Measurements from ENCODE around the gene PWWP2A. TPM values are rescaled to one million over a fixed set of nuclear protein-coding genes. Genes with fewer than 3 reads are reported as not detected.
"Not testable (repeated sequence)": the region's sequence is repeated elsewhere in the genome, so short reads cannot be mapped to it uniquely, and the experiment has no call there.

PWWP2A gene
- polyA plus RNA-seq (2013, experiment 1 of 4): 25.7 TPM
- 32.6 TPM for polyA plus RNA-seq (2013, experiment 2 of 4)
- polyA plus RNA-seq (2013, experiment 3 of 4): 23.5 TPM
- polyA plus RNA-seq (2013, experiment 4 of 4): 30.3 TPM

- 0% methylated on average over 55 of the region's 55 CpGs for WGBS, 2 experiments
- H3K27me3 ChIP-seq (ENCODE audit: control insufficient read depth, insufficient read depth, low read length, poor library complexity, severe bottlenecking): no peaks in the 10 kb centered on the region
- H3K9me3 ChIP-seq (ENCODE audit: control insufficient read depth, low read length): no peaks in the 10 kb centered on the region
- H3K27ac ChIP-seq (ENCODE audit: insufficient read depth, low read depth, low read length, poor library complexity, severe bottlenecking): peak within 1 kb of the TSS; percentile 11
- H3K4me1 ChIP-seq (ENCODE audit: control insufficient read depth, insufficient read depth, low read length): peaks cover 4% of the 10 kb centered on the region
- H3K4me3 ChIP-seq (ENCODE audit: insufficient read depth, low read depth, low read length): peak within 1 kb of the TSS; percentile 88
- peaks cover 2% of the 10 kb centered on the region for H3K36me3 ChIP-seq (ENCODE audit: control insufficient read depth, insufficient read depth, low read length)
These were observed at the start of gene PWWP2A for GRCh38 chr5:160119142-160119904. TSS of gene PWWP2A (minus strand) at chr5:160119450. CDS start at chr5:160119388, 62 bp downstream.

GRCh38 chr5:160167624-160168165, 48.4 kb upstream of the PWWP2A start:
- Histone ChIP-seq H3K27ac (ENCODE audit: insufficient read depth, low read depth, low read length, poor library complexity, severe bottlenecking) (no peak overlapping the region), H3K4me1 (ENCODE audit: control insufficient read depth, insufficient read depth, low read length) (peaks cover 21% of the 10 kb centered on the region), H3K36me3 (ENCODE audit: control insufficient read depth, insufficient read depth, low read length) (no peaks in the 10 kb centered on the region), H3K27me3 (ENCODE audit: control insufficient read depth, insufficient read depth, low read length, poor library complexity, severe bottlenecking) (no peaks in the 10 kb centered on the region), H3K4me3 (ENCODE audit: insufficient read depth, low read depth, low read length) (no peak overlapping the region), H3K9me3 (ENCODE audit: control insufficient read depth, low read length) (no peaks in the 10 kb centered on the region)
- WGBS, 2 experiments: 92 to 93% methylated on average over 3 of the region's 3 CpGs

GRCh38 chr5:160166973-160167623, 47.8 kb upstream of the PWWP2A start:
- no peak overlapping the region for H3K4me3 ChIP-seq (ENCODE audit: insufficient read depth, low read depth, low read length)
- WGBS, 2 experiments: 77 to 82% methylated on average over 10 of the region's 10 CpGs
- no peaks in the 10 kb centered on the region for H3K36me3 ChIP-seq (ENCODE audit: control insufficient read depth, insufficient read depth, low read length)
- no peaks in the 10 kb centered on the region for H3K27me3 ChIP-seq (ENCODE audit: control insufficient read depth, insufficient read depth, low read length, poor library complexity, severe bottlenecking)
- no peaks in the 10 kb centered on the region for H3K9me3 ChIP-seq (ENCODE audit: control insufficient read depth, low read length)
- H3K4me1 ChIP-seq (ENCODE audit: control insufficient read depth, insufficient read depth, low read length): peaks cover 21% of the 10 kb centered on the region
- H3K27ac ChIP-seq (ENCODE audit: insufficient read depth, low read depth, low read length, poor library complexity, severe bottlenecking): no peak overlapping the region

- H3K4me3 ChIP-seq (ENCODE audit: insufficient read depth, low read depth, low read length): no peak overlapping the region
- H3K4me1 ChIP-seq (ENCODE audit: control insufficient read depth, insufficient read depth, low read length): peaks cover 21% of the 10 kb centered on the region
- H3K27ac ChIP-seq (ENCODE audit: insufficient read depth, low read depth, low read length, poor library complexity, severe bottlenecking): peak overlapping the region; percentile 44
- 40 to 41% methylated on average over 5 of the region's 5 CpGs for WGBS, 2 experiments
- H3K9me3 ChIP-seq (ENCODE audit: control insufficient read depth, low read length): no peaks in the 10 kb centered on the region
- H3K36me3 ChIP-seq (ENCODE audit: control insufficient read depth, insufficient read depth, low read length): no peaks in the 10 kb centered on the region
- H3K27me3 ChIP-seq (ENCODE audit: control insufficient read depth, insufficient read depth, low read length, poor library complexity, severe bottlenecking): no peaks in the 10 kb centered on the region
These were observed 47.1 kb upstream of the PWWP2A start for GRCh38 chr5:160166069-160166972.

GRCh38 chr5:160165137-160166068, 46.2 kb upstream of the PWWP2A start:
- Histone ChIP-seq H3K4me1 (ENCODE audit: control insufficient read depth, insufficient read depth, low read length) (peaks cover 25% of the 10 kb centered on the region), H3K36me3 (ENCODE audit: control insufficient read depth, insufficient read depth, low read length) (no peaks in the 10 kb centered on the region), H3K4me3 (ENCODE audit: insufficient read depth, low read depth, low read length) (no peak overlapping the region), H3K9me3 (ENCODE audit: control insufficient read depth, low read length) (no peaks in the 10 kb centered on the region), H3K27me3 (ENCODE audit: control insufficient read depth, insufficient read depth, low read length, poor library complexity, severe bottlenecking) (no peaks in the 10 kb centered on the region), H3K27ac (ENCODE audit: insufficient read depth, low read depth, low read length, poor library complexity, severe bottlenecking) (peak overlapping the region; percentile 79)
- 58% methylated on average over 15 of the region's 15 CpGs for WGBS, 2 experiments

GRCh38 chr5:160162910-160163309, 43.7 kb upstream of the PWWP2A start:
- Histone ChIP-seq H3K27me3 (ENCODE audit: control insufficient read depth, insufficient read depth, low read length, poor library complexity, severe bottlenecking) (no peaks in the 10 kb centered on the region), H3K4me1 (ENCODE audit: control insufficient read depth, insufficient read depth, low read length) (peaks cover 27% of the 10 kb centered on the region), H3K4me3 (ENCODE audit: insufficient read depth, low read depth, low read length) (no peak overlapping the region), H3K9me3 (ENCODE audit: control insufficient read depth, low read length) (no peaks in the 10 kb centered on the region), H3K27ac (ENCODE audit: insufficient read depth, low read depth, low read length, poor library complexity, severe bottlenecking) (no peak overlapping the region), H3K36me3 (ENCODE audit: control insufficient read depth, insufficient read depth, low read length) (no peaks in the 10 kb centered on the region)
- 90 to 97% methylated on average over 7 of the region's 7 CpGs for WGBS, 2 experiments

- 96 to 97% methylated on average over 6 of the region's 6 CpGs for WGBS, 2 experiments
- Histone ChIP-seq H3K4me1 (ENCODE audit: control insufficient read depth, insufficient read depth, low read length) (peaks cover 20% of the 10 kb centered on the region), H3K4me3 (ENCODE audit: insufficient read depth, low read depth, low read length) (no peak overlapping the region), H3K27ac (ENCODE audit: insufficient read depth, low read depth, low read length, poor library complexity, severe bottlenecking) (no peak overlapping the region), H3K36me3 (ENCODE audit: control insufficient read depth, insufficient read depth, low read length) (no peaks in the 10 kb centered on the region), H3K27me3 (ENCODE audit: control insufficient read depth, insufficient read depth, low read length, poor library complexity, severe bottlenecking) (no peaks in the 10 kb centered on the region), H3K9me3 (ENCODE audit: control insufficient read depth, low read length) (no peaks in the 10 kb centered on the region)
These were observed 42.4 kb upstream of the PWWP2A start for GRCh38 chr5:160161626-160162025.

- H3K9me3 ChIP-seq (ENCODE audit: control insufficient read depth, low read length); H3K27ac ChIP-seq (ENCODE audit: insufficient read depth, low read depth, low read length, poor library complexity, severe bottlenecking); H3K4me3 ChIP-seq (ENCODE audit: insufficient read depth, low read depth, low read length); H3K36me3 ChIP-seq (ENCODE audit: control insufficient read depth, insufficient read depth, low read length); H3K27me3 ChIP-seq (ENCODE audit: control insufficient read depth, insufficient read depth, low read length, poor library complexity, severe bottlenecking): not testable (repeated sequence)
- peaks cover 14% of the 10 kb centered on the region for H3K4me1 ChIP-seq (ENCODE audit: control insufficient read depth, insufficient read depth, low read length)
- WGBS, 2 experiments: 81 to 87% methylated on average over 3 of the region's 3 CpGs
These were observed 41.6 kb upstream of the PWWP2A start for GRCh38 chr5:160160875-160161274.

All from ectodermal cell (in vitro differentiated cells).